ENCODE results near the gene PLA2G4A. TPM values are rescaled to one million over a fixed set of nuclear protein-coding genes. Genes with fewer than 3 reads are reported as not detected.

PLA2G4A gene
- total and polyA plus RNA-seq, 2 donors (not counting 1 experiment from before 2014, with no cell fraction given) = 0.15 TPM; not detected in 1

- TF ChIP-seq CTCF (IDR thresholded peaks at IDR 0.05) (no peak), EZH2 (IDR thresholded peaks at IDR 0.05; ENCODE audit: borderline replicate concordance, insufficient read depth, low read depth, low read length, poor library complexity, severe bottlenecking) (no peak)
- Mint-ChIP-seq H3K4me1 (no peaks in the 10 kb centered on the region), H3K4me3 (no peak overlapping the region), H3K9me3 (ENCODE audit: insufficient read depth) (no peaks in the 10 kb centered on the region), H3K27ac (no peak overlapping the region), H3K27me3 (no peaks in the 10 kb centered on the region)
- WGBS (ENCODE audit: insufficient coverage) = 67% methylated on average over 3 of the region's 7 CpGs
- DNase-seq = no peak
- intact Hi-C loops (cut with micrococcal nuclease) = no loop called here
- CTCF ChIA-PET = no interaction called here
- H3K4me1 ChIP-seq (ENCODE audit: control insufficient read depth in 2 of 2, insufficient read depth in 2 of 2, low read length in 2 of 2) = no peaks in the 10 kb centered on the region
- no peaks in the 10 kb centered on the region for H3K79me2 ChIP-seq (ENCODE audit: control insufficient read depth, insufficient read depth, low read length)
- no peaks in the 10 kb centered on the region for H4K20me1 ChIP-seq (ENCODE audit: control insufficient read depth, insufficient read depth, low read length, poor library complexity, severe bottlenecking)
- no peak overlapping the region for H3K4me3 ChIP-seq (ENCODE audit: control extremely low read depth in 1 of 5, extremely low read depth in 1 of 5, insufficient read depth in 1 of 5, low read depth in 2 of 5, low read length in 4 of 5)
- no peak for ATAC-seq (ENCODE audit: low read depth)
- H3K27ac ChIP-seq (ENCODE audit: low read length in 2 of 2) = no peak overlapping the region
- POLR2A ChIA-PET = no interaction called here
- H3K27me3 ChIP-seq (replicated peaks in 1 of 4; ENCODE audit: control extremely low read depth in 1 of 4, control insufficient read depth in 3 of 4, insufficient read depth in 4 of 4, low read length in 3 of 4) = no peaks in the 10 kb centered on the region
- H3K9me3 ChIP-seq (ENCODE audit: control extremely low read depth in 1 of 3, control insufficient read depth in 2 of 3, insufficient read depth in 1 of 3, low read length in 2 of 3) = no peaks in the 10 kb centered on the region
- no peak overlapping the region for H3K4me2 ChIP-seq (replicated peaks; ENCODE audit: low read depth, low read length, poor library complexity, severe bottlenecking)
- H3K9ac ChIP-seq (ENCODE audit: low read length) = no peak overlapping the region
- H3K36me3 ChIP-seq (replicated peaks in 1 of 2; ENCODE audit: control extremely low read depth in 1 of 2, control insufficient read depth in 1 of 2, extremely low read depth in 1 of 2, insufficient read depth in 2 of 2, low read length in 1 of 2) = no peaks in the 10 kb centered on the region
- no peak overlapping the region for H2AFZ ChIP-seq (ENCODE audit: insufficient read depth, low read depth, low read length, poor library complexity, severe bottlenecking)
These were observed 74.8 kb downstream of the PLA2G4A start for GRCh38 chr1:186903374-186904136.

- H3K9me3 Mint-ChIP-seq (ENCODE audit: insufficient read depth) = no peaks in the 10 kb centered on the region
- no peak overlapping the region for H3K4me2 ChIP-seq (replicated peaks; ENCODE audit: low read depth, low read length, poor library complexity, severe bottlenecking)
- intact Hi-C loops (cut with micrococcal nuclease) = no loop called here
- no peak for DNase-seq
- no peak overlapping the region for H3K4me3 ChIP-seq (ENCODE audit: control extremely low read depth in 1 of 5, extremely low read depth in 1 of 5, insufficient read depth in 1 of 5, low read depth in 2 of 5, low read length in 4 of 5)
- ChIA-PET POLR2A (no interaction called here), CTCF (no interaction called here)
- no peak overlapping the region for H3K9ac ChIP-seq (ENCODE audit: low read length)
- H3K4me3 Mint-ChIP-seq = no peak overlapping the region
- no peaks in the 10 kb centered on the region for H4K20me1 ChIP-seq (ENCODE audit: control insufficient read depth, insufficient read depth, low read length, poor library complexity, severe bottlenecking)
- no peaks in the 10 kb centered on the region for H3K79me2 ChIP-seq (ENCODE audit: control insufficient read depth, insufficient read depth, low read length)
- no peaks in the 10 kb centered on the region for H3K4me1 ChIP-seq (ENCODE audit: control insufficient read depth in 2 of 2, insufficient read depth in 2 of 2, low read length in 2 of 2)
- TF ChIP-seq CTCF (IDR thresholded peaks at IDR 0.05) (no peak), EZH2 (IDR thresholded peaks at IDR 0.05; ENCODE audit: borderline replicate concordance, insufficient read depth, low read depth, low read length, poor library complexity, severe bottlenecking) (no peak)
- no peak overlapping the region for H3K27ac Mint-ChIP-seq
- H3K27me3 ChIP-seq (replicated peaks in 1 of 4; ENCODE audit: control extremely low read depth in 1 of 4, control insufficient read depth in 3 of 4, insufficient read depth in 4 of 4, low read length in 3 of 4) = no peaks in the 10 kb centered on the region
- no peak for ATAC-seq (ENCODE audit: low read depth)
- no peaks in the 10 kb centered on the region for H3K4me1 Mint-ChIP-seq
- H3K27me3 Mint-ChIP-seq = no peaks in the 10 kb centered on the region
- no peak overlapping the region for H2AFZ ChIP-seq (ENCODE audit: insufficient read depth, low read depth, low read length, poor library complexity, severe bottlenecking)
- no peak overlapping the region for H3K27ac ChIP-seq (ENCODE audit: low read length in 2 of 2)
- no peaks in the 10 kb centered on the region for H3K36me3 ChIP-seq (replicated peaks in 1 of 2; ENCODE audit: control extremely low read depth in 1 of 2, control insufficient read depth in 1 of 2, extremely low read depth in 1 of 2, insufficient read depth in 2 of 2, low read length in 1 of 2)
- WGBS (ENCODE audit: insufficient coverage) = 50% methylated on average over 1 of the region's 3 CpGs
- H3K9me3 ChIP-seq (ENCODE audit: control extremely low read depth in 1 of 3, control insufficient read depth in 2 of 3, insufficient read depth in 1 of 3, low read length in 2 of 3) = no peaks in the 10 kb centered on the region
These were observed 75.6 kb downstream of the PLA2G4A start for GRCh38 chr1:186904361-186904760.

All from B cell (primary cell).